Spleen (tissue), 13 donors: ENCODE measurements around the gene KL. TPM values are rescaled to one million over a fixed set of nuclear protein-coding genes. Genes with fewer than 3 reads are reported as not detected.

Source experiments
- DNase-seq: peaks from one replicate; pipeline ENCODE4 v3.0.0-alpha.2; 2020
- H3K27ac ChIP-seq, 8 donors: fragments of 200-600 bp; sonication (generic) in 7 of 8; 1 replicate in 4 of 8; 2 replicates in 4 of 8; pipeline versions ENCODE4 v1.5.0 to v1.8.0; 2016 to 2021; ENCODE audit warnings: inconsistent platforms in 4 of 8, mild to moderate bottlenecking in 4 of 8, moderate library complexity in 1 of 8
- H3K27me3 ChIP-seq, 7 donors: fragments of 200-600 bp; sonication (generic) in 6 of 7; replicated peaks in 1 of 7; 1 replicate in 4 of 7; 2 replicates in 3 of 7; pipeline versions ENCODE4 v1.5.0 to v1.8.0; 2016 to 2021; ENCODE audit warnings: inconsistent platforms in 3 of 7, mild to moderate bottlenecking in 1 of 7
- H3K36me3 ChIP-seq, 6 donors: fragments of 200-600 bp; sonication (generic) in 5 of 6; 1 replicate in 4 of 6; 2 replicates in 2 of 6; pipeline versions ENCODE4 v1.5.0 to v1.8.0; 2016 to 2021; ENCODE audit warnings: inconsistent platforms in 2 of 6
- H3K4me1 ChIP-seq, 6 donors: fragments of 200-600 bp; sonication (generic) in 5 of 6; 1 replicate in 3 of 6; 2 replicates in 3 of 6; pipeline versions ENCODE4 v1.5.0 to v1.8.0; 2016 to 2021; ENCODE audit warnings: inconsistent platforms in 3 of 6
- H3K4me3 ChIP-seq, 8 donors: fragments of 200-600 bp; sonication (generic) in 7 of 8; 1 replicate in 4 of 8; 2 replicates in 4 of 8; pipeline versions ENCODE4 v1.5.0 to v1.8.0; 2016 to 2021; ENCODE audit warnings: inconsistent platforms in 4 of 8, mild to moderate bottlenecking in 4 of 8, moderate library complexity in 2 of 8
- H3K9me3 ChIP-seq, 8 donors: fragments of 200-600 bp; sonication (generic) in 7 of 8; 1 replicate in 4 of 8; 2 replicates in 4 of 8; pipeline versions ENCODE4 v1.5.0 to v1.8.0; 2016 to 2021; ENCODE audit warnings: inconsistent platforms in 4 of 8
- CTCF ChIP-seq, 11 experiments: fragments of 200-600 bp in 7 of 11; fragments of 450-650 bp in 4 of 11; sonication (generic) in 4 of 11; IDR thresholded peaks in 8 of 11; conservative IDR thresholded peaks in 3 of 11; 1 replicate in 7 of 11; 2 replicates in 4 of 11; pipeline versions ENCODE4 v1.4.0 to v1.8.0; 2016 to 2021; ENCODE audit warnings: antibody characterized with exemption in 11 of 11, inconsistent platforms in 4 of 11, mild to moderate bottlenecking in 1 of 11
- POLR2A ChIP-seq, 3 donors: fragments of 450-650 bp; IDR thresholded peaks; one replicate each; pipeline ENCODE4 v1.5.1; 2017; ENCODE audit warnings: antibody characterized with exemption in 3 of 3, mild to moderate bottlenecking in 1 of 3
- POLR2AphosphoS5 ChIP-seq, 3 donors: sonication (generic); formaldehyde crosslinking; IDR thresholded peaks; one replicate each; pipeline ENCODE4 v1.5.1; 2017; ENCODE audit warnings: antibody characterized with exemption in 3 of 3
- WGBS, 5 donors: extraction: QIAGEN DNeasy Blood & Tissue Kit in 3 of 5; methylation state at CpG; one replicate each; pipeline versions ENCODE4 v1.1.5 to v1.1.7; 2013 to 2018; 5-methylcytosine and 5-hydroxymethylcytosine counted together
- intact Hi-C: fragments of 100-400 bp; cut with DNase I; formaldehyde crosslinking; loops from one replicate; pipeline ENCODE4 v1.15.0; 2023; ENCODE audit warnings: low total_unique reads
- long read RNA-seq, 2 donors: transcript quantifications; one replicate each; lab custom pipeline, GENCODE V29; 2026
- polyA plus RNA-seq, 3 donors: library from polyadenylated mRNA; stranded (reverse); fragments of 200-250 nt; gene quantifications; one replicate each; pipeline ENCODE4 v1.2.1, GENCODE V29; 2013
- total RNA-seq, 7 donors: library from RNA; depleted of rRNA in 3 of 7; stranded (reverse); fragments of >200 nt in 3 of 7; fragmentation: NEBNext Ultra II Directional in 4 of 7; extraction: Animal tissue kit (Norgen Biotek cat#: 25700) in 4 of 7; gene quantifications; one replicate each; pipeline versions ENCODE4 v1.1.0 to v1.2.1, GENCODE V29; 2016 to 2021
- donor health status: healthy with polysubstance abuse.
- donor health status: DM: no; HTN: no; CAD: no; lungs with moderate emphysema.
- donor health status: DM: no; HTN: no; CAD: no.
- donor health status: Bipolar disorder and iron deficiency.
- donor health status: healthy.
- donor health status: DM: no; HTN: no; CAD: no.
- donor health status: DM: yes; HTN: yes; CAD: no.

The KL gene
- 10 to 100 TPM in 1 of 7 donors, 1 to 10 TPM in 6; 4.0 to 10.2 (median 6.2) TPM for total RNA-seq
- under 1 TPM; 0.35 to 0.83 (median 0.52) TPM for polyA plus RNA-seq
- long read RNA-seq, donor 1 = 0 reads
- long read RNA-seq, donor 2 = 0 reads

- TF ChIP-seq CTCF (IDR thresholded peaks at IDR 0.05 in 8 of 11, conservative IDR thresholded peaks at IDR 0.05 in 3 of 11) (no peak), POLR2A (IDR thresholded peaks at IDR 0.05) (no peak), POLR2AphosphoS5 (IDR thresholded peaks at IDR 0.05) (peak in 2 of 3 donors; percentile 71 to 78)
- WGBS, 5 donors = 1 to 4% (median 2%) methylated on average over 22 to 106 of the region's 106 CpGs
- Histone ChIP-seq H3K36me3 (no peaks in the 10 kb centered on the region), H3K4me1 (peaks cover 14 to 37% (median 29%) of the 10 kb centered on the region in 6 donors), H3K9me3 (no peaks in the 10 kb centered on the region), H3K27me3 (peaks cover 0 to 89% (median 21%) of the 10 kb centered on the region in 7 donors), H3K4me3 (peak within 1 kb of the TSS; percentile 32 to 74 (median 48)), H3K27ac (peak within 1 kb of the TSS; percentile 50 to 86 (median 82))
- peak; percentile 87 for DNase-seq
- intact Hi-C loops = no loop called here
Measured at GRCh38 chr13:33016414-33017322, at the start of gene KL. Gene KL (plus strand): TSS chr13:33016423. CDS start chr13:33016441, 18 bp downstream.

- Histone ChIP-seq H3K4me1 (peaks cover 0 to 14% (median 7%) of the 10 kb centered on the region in 6 donors), H3K27ac (peak overlapping the region in 5 of 8 donors; percentile 58 to 77 (median 74)), H3K36me3 (no peaks in the 10 kb centered on the region), H3K4me3 (no peak overlapping the region), H3K9me3 (no peaks in the 10 kb centered on the region), H3K27me3 (no peaks in the 10 kb centered on the region)
- WGBS, 5 donors = 62 to 90% (median 81%) methylated on average over 5 of the region's 5 CpGs
- DNase-seq = no peak
- no peak for TF ChIP-seq CTCF (IDR thresholded peaks at IDR 0.05 in 8 of 11, conservative IDR thresholded peaks at IDR 0.05 in 3 of 11)
- no peak for TF ChIP-seq POLR2A (IDR thresholded peaks at IDR 0.05)
- TF ChIP-seq POLR2AphosphoS5 (IDR thresholded peaks at IDR 0.05) = no peak
- intact Hi-C loops = no loop called here
Measured at GRCh38 chr13:32967584-32968182, 48.5 kb upstream of the KL start.

DNA sequence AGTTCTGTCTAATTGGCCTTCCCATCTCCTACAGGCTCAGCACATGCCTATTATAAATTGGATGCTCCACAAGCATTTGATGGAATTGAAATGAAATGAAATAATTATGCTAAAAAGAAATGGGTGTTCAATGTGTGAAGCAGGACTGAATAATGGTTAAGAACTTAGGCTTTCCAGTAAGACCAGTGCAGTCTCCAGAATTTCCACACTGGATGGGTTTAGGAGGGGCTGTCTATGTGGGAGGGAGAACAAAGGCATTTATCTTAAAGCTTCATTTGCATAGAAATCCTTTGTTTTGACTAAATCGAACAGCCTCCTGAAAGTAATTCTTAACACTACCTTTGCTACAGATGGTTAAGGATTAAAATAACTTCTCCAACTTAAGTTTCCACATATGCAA, 47.9 kb upstream of the KL start:
- Histone ChIP-seq H3K27me3 (no peaks in the 10 kb centered on the region), H3K9me3 (no peaks in the 10 kb centered on the region), H3K27ac (peak overlapping the region in 7 of 8 donors; percentile 58 to 77 (median 74)), H3K4me1 (peaks cover 0 to 14% (median 7%) of the 10 kb centered on the region in 6 donors), H3K4me3 (no peak overlapping the region), H3K36me3 (no peaks in the 10 kb centered on the region)
- intact Hi-C loops = no loop called here
- no peak for TF ChIP-seq CTCF (IDR thresholded peaks at IDR 0.05 in 8 of 11, conservative IDR thresholded peaks at IDR 0.05 in 3 of 11)
- TF ChIP-seq POLR2AphosphoS5 (IDR thresholded peaks at IDR 0.05) = no peak
- TF ChIP-seq POLR2A (IDR thresholded peaks at IDR 0.05) = no peak
- WGBS, 5 donors = 84 to 96% (median 88%) methylated on average over 1 of the region's 1 CpG
- DNase-seq = no peak

DNA sequence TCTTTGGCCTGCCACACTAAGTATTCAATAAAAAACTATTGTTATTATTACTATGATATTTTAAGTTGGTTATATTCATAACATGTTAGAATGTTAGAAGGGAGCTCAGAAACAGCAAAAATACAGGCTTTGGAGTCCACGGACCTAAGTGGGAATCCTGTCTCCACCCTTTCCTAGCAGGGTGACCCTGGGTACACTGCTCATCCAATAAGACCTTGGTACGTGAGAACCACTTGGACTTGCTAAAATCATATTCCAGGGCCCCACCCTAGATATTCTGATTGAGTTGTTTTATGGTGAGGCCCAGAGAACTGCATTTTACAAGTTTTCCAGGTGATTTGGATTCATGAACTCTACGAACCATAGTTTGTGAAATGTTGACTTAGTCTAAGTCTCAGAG, 47.4 kb upstream of the KL start:
- Histone ChIP-seq H3K9me3 (no peaks in the 10 kb centered on the region), H3K4me3 (no peak overlapping the region), H3K27ac (peak overlapping the region; percentile 58 to 77 (median 72)), H3K4me1 (peaks cover 0 to 14% (median 7%) of the 10 kb centered on the region in 6 donors), H3K36me3 (no peaks in the 10 kb centered on the region), H3K27me3 (no peaks in the 10 kb centered on the region)
- TF ChIP-seq CTCF (IDR thresholded peaks at IDR 0.05 in 8 of 11, conservative IDR thresholded peaks at IDR 0.05 in 3 of 11) (no peak), POLR2AphosphoS5 (IDR thresholded peaks at IDR 0.05) (no peak), POLR2A (IDR thresholded peaks at IDR 0.05) (no peak)
- DNase-seq = no peak
- intact Hi-C loops = no loop called here
- 43 to 82% (median 50%) methylated on average over 3 of the region's 3 CpGs for WGBS, 5 donors
